Upper lobe of left lung (tissue), 4 donors: Measurements from ENCODE around the gene ZFYVE19.

Experiments used
- EP300 ChIP-seq, 4 donors: sonication (generic); formaldehyde crosslinking; IDR thresholded peaks; one replicate each; pipeline ENCODE4 v1.5.1; 2017; ENCODE audit warnings: antibody characterized with exemption in 4 of 4, control low read depth in 2 of 4
- POLR2AphosphoS5 ChIP-seq, 2 donors: sonication (generic); formaldehyde crosslinking; IDR thresholded peaks; one replicate each; pipeline ENCODE4 v1.5.1; 2017; ENCODE audit warnings: antibody characterized with exemption in 2 of 2
- TF ChIP-seq, protein P1 (sequence below), 6 experiments: fragments of 450-650 bp in 4 of 6; fragments of 200-600 bp in 2 of 6; sonication (generic) in 2 of 6; IDR thresholded peaks; one replicate each; pipeline ENCODE4 v1.5.1; 2016 to 2019; ENCODE audit warnings: antibody characterized with exemption in 6 of 6

DNA sequence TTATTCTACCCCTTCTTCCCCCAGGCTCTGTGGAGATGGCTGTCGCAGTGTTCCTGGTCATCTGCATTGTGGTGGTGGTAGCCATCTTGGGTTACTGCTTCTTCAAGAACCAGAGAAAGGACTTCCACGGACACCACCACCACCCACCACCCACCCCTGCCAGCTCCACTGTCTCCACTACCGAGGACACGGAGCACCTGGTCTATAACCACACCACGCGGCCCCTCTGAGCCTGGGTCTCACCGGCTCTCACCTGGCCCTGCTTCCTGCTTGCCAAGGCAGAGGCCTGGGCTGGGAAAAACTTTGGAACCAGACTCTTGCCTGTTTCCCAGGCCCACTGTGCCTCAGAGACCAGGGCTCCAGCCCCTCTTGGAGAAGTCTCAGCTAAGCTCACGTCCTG lies 49.9 kb downstream of the ZFYVE19 start:
- TF ChIP-seq EP300 (IDR thresholded peaks at IDR 0.05) (no peak), POLR2AphosphoS5 (IDR thresholded peaks at IDR 0.05) (no peak)
- TF ChIP-seq, protein P1, sequence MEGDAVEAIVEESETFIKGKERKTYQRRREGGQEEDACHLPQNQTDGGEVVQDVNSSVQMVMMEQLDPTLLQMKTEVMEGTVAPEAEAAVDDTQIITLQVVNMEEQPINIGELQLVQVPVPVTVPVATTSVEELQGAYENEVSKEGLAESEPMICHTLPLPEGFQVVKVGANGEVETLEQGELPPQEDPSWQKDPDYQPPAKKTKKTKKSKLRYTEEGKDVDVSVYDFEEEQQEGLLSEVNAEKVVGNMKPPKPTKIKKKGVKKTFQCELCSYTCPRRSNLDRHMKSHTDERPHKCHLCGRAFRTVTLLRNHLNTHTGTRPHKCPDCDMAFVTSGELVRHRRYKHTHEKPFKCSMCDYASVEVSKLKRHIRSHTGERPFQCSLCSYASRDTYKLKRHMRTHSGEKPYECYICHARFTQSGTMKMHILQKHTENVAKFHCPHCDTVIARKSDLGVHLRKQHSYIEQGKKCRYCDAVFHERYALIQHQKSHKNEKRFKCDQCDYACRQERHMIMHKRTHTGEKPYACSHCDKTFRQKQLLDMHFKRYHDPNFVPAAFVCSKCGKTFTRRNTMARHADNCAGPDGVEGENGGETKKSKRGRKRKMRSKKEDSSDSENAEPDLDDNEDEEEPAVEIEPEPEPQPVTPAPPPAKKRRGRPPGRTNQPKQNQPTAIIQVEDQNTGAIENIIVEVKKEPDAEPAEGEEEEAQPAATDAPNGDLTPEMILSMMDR (IDR thresholded peaks at IDR 0.05): no peak
